HL-60 (cell line): ENCODE measurements around the gene ARHGAP30.
A peak's percentile ranks its signal among the peaks of the same experiment; 100 is the strongest.

Experiments
- GABPA ChIP-seq: IDR thresholded peaks from 2 replicates; pipeline ENCODE4 v1.6.1; 2012; ENCODE audit warnings: low read depth
- POLR2AphosphoS5 ChIP-seq: IDR thresholded peaks from 2 replicates; pipeline ENCODE4 v1.6.1; 2012; ENCODE audit warnings: low read depth
- TF ChIP-seq, protein P1 (sequence below): IDR thresholded peaks from one replicate; pipeline ENCODE4 v1.5.1; 2011; ENCODE audit warnings: low read length, control low read depth, inconsistent platforms; ENCODE audit not compliant: insufficient read depth
- TF ChIP-seq, protein P2 (sequence below): IDR thresholded peaks from 2 replicates; pipeline ENCODE4 v1.6.1; 2012; ENCODE audit warnings: low read depth; ENCODE audit not compliant: insufficient replicate concordance

DNA sequence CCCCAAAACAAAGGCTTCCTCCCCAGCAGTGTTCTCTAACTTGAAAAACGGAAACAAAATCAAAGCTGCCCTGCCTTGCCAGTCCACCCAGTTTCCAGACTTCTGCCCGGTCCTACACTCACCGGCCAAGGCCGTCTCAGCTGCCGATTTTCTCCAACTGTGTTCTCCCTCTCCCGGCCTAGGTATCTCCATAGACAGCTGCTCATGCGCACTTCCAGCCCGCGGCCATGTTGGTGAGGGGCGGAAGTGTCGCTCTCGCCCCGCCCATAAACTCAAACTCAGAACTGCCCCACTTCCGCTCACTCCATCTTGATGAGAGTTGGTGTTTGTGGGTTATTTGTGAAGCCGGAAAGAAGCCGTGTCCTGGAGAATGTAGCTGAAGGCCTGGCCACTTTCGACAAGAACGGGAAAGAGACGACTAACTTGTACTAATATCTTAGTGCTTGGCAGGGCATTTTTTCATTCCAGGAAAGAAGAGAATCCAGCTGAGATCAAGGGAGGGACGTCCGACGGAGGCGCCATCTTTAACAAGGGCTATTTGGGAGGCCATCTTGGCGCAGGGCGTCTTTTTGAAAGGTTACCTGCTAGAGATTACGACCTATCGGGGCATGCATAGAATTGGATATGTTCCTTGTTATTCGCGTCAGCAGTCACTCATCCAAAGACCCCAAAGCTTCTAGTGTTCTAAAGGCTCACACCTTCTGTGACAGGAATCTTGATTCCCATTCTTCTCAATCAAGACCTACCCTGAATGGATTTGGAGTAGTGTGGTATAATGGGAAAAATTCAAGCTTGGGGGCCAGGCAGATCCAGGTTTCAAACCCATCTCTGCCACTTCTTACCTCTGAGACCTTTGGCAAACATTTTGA, 23.7 kb downstream of the ARHGAP30 start, which contains the start of gene USF1:
- TF ChIP-seq POLR2AphosphoS5 (peak; percentile 84), GABPA (peak; percentile 90)
- TF ChIP-seq, protein P1, sequence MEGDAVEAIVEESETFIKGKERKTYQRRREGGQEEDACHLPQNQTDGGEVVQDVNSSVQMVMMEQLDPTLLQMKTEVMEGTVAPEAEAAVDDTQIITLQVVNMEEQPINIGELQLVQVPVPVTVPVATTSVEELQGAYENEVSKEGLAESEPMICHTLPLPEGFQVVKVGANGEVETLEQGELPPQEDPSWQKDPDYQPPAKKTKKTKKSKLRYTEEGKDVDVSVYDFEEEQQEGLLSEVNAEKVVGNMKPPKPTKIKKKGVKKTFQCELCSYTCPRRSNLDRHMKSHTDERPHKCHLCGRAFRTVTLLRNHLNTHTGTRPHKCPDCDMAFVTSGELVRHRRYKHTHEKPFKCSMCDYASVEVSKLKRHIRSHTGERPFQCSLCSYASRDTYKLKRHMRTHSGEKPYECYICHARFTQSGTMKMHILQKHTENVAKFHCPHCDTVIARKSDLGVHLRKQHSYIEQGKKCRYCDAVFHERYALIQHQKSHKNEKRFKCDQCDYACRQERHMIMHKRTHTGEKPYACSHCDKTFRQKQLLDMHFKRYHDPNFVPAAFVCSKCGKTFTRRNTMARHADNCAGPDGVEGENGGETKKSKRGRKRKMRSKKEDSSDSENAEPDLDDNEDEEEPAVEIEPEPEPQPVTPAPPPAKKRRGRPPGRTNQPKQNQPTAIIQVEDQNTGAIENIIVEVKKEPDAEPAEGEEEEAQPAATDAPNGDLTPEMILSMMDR, result no peak
- TF ChIP-seq, protein P2, sequence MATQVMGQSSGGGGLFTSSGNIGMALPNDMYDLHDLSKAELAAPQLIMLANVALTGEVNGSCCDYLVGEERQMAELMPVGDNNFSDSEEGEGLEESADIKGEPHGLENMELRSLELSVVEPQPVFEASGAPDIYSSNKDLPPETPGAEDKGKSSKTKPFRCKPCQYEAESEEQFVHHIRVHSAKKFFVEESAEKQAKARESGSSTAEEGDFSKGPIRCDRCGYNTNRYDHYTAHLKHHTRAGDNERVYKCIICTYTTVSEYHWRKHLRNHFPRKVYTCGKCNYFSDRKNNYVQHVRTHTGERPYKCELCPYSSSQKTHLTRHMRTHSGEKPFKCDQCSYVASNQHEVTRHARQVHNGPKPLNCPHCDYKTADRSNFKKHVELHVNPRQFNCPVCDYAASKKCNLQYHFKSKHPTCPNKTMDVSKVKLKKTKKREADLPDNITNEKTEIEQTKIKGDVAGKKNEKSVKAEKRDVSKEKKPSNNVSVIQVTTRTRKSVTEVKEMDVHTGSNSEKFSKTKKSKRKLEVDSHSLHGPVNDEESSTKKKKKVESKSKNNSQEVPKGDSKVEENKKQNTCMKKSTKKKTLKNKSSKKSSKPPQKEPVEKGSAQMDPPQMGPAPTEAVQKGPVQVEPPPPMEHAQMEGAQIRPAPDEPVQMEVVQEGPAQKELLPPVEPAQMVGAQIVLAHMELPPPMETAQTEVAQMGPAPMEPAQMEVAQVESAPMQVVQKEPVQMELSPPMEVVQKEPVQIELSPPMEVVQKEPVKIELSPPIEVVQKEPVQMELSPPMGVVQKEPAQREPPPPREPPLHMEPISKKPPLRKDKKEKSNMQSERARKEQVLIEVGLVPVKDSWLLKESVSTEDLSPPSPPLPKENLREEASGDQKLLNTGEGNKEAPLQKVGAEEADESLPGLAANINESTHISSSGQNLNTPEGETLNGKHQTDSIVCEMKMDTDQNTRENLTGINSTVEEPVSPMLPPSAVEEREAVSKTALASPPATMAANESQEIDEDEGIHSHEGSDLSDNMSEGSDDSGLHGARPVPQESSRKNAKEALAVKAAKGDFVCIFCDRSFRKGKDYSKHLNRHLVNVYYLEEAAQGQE, result peak; percentile 66
